HCT116 (cell line): Measurements from ENCODE around the gene ASB6. TPM values are rescaled to one million over a fixed set of nuclear protein-coding genes. Genes with fewer than 3 reads are reported as not detected.
A peak's percentile ranks its signal among the peaks of the same experiment; 100 is the strongest.

ENCODE experiments used
- ATAC-seq: fragments of 200-7000 bp; cut with Tn5 transposase; 2 replicates; pipeline ENCODE4 v1.9.1; 2020; ENCODE audit warnings: mild to moderate bottlenecking, moderate library complexity
- BruUV-seq: library from RNA; stranded (reverse); fragments of 400-500 nt; replicated peaks from 2 replicates; lab custom pipeline; 2021; lab: Mats Ljungman, UMichigan
- CTCF ChIA-PET: fragments of 300-600 bp; sonication (Branson Sonifier 250); formaldehyde crosslinking; loops from one replicate; lab custom pipeline; 2021; ENCODE audit warnings: antibody characterized with exemption; lab: Charles Lee
- POLR2A ChIA-PET: fragments of 300-600, 350-600 bp; sonication (Branson Sonifier 250); formaldehyde crosslinking; loops from one replicate; lab custom pipeline; 2021; ENCODE audit warnings: antibody characterized with exemption; lab: Charles Lee
- RAD21 ChIA-PET, 2 experiments: fragments of 300-600 bp; sonication (Branson Sonifier 250); formaldehyde crosslinking; loops; one replicate each; lab custom pipeline; 2023; ENCODE audit warnings: low total read pairs in 2 of 2; ENCODE audit not compliant: uncharacterized antibody in 2 of 2, unreplicated experiment in 2 of 2, low non-redundant PET in 1 of 2; lab: Charles Lee
- DNase-seq: peaks from one replicate; pipeline ENCODE4 v3.0.0-alpha.2; 2010; ENCODE audit warnings: low read depth, low spot score
- H2AFZ ChIP-seq: fragments of 200-600 bp; shearing (Covaris generic), sonication (generic); 2 replicates; pipeline ENCODE4 v1.6.1; 2017; ENCODE audit warnings: low read depth, mixed run types, mixed read lengths, antibody characterized with exemption, low read length; ENCODE audit not compliant: poor library complexity, severe bottlenecking
- H3K27ac ChIP-seq: 2 replicates; pipeline ENCODE4 v1.5.1; 2012; ENCODE audit warnings: low read depth, low read length
- H3K27me3 ChIP-seq: fragments of 200-600 bp; sonication (generic); 2 replicates; pipeline ENCODE4 v1.6.1; 2016; ENCODE audit warnings: mixed run types, low read length, mixed read lengths; ENCODE audit not compliant: insufficient read depth
- H3K36me3 ChIP-seq, 2 experiments: fragments of 200-500 bp in 1 of 2; fragments of 200-600 bp in 1 of 2; sonication (Bioruptor generic) in 1 of 2; sonication (generic) in 1 of 2; 2 replicates each; pipeline versions ENCODE4 v1.5.1 to v1.6.1; 2014 to 2016; ENCODE audit warnings: low read length in 2 of 2, inconsistent platforms in 1 of 2, mixed read lengths in 1 of 2, mixed run types in 1 of 2; ENCODE audit not compliant: insufficient read depth in 2 of 2, control insufficient read depth in 1 of 2
- H3K4me1 ChIP-seq, 2 experiments: fragments of 200-600 bp in 1 of 2; sonication (generic) in 1 of 2; 2 replicates each; pipeline versions ENCODE4 v1.5.1 to v1.6.1; 2012 to 2017; ENCODE audit warnings: low read length in 2 of 2, inconsistent platforms in 1 of 2, mild to moderate bottlenecking in 1 of 2, mixed read lengths in 1 of 2, mixed run types in 1 of 2, moderate library complexity in 1 of 2; ENCODE audit not compliant: insufficient read depth in 2 of 2, control insufficient read depth in 1 of 2
- H3K4me2 ChIP-seq: fragments of 200-600 bp; sonication (generic); 2 replicates; pipeline ENCODE4 v1.6.1; 2017; ENCODE audit warnings: mixed run types, low read length, mixed read lengths
- H3K4me3 ChIP-seq, 2 experiments: fragments of 200-600 bp in 1 of 2; sonication (generic) in 1 of 2; replicated peaks in 1 of 2; 2 replicates each; pipeline ENCODE4 v1.5.1; 2011 to 2016; ENCODE audit warnings: low read length in 2 of 2, control low read depth in 1 of 2, low read depth in 1 of 2, mild to moderate bottlenecking in 1 of 2, mixed read lengths in 1 of 2, mixed run types in 1 of 2
- H3K79me2 ChIP-seq: fragments of 200-600 bp; sonication (generic); 2 replicates; pipeline ENCODE4 v1.6.1; 2017; ENCODE audit warnings: mild to moderate bottlenecking, mixed run types, low read length, moderate library complexity, mixed read lengths; ENCODE audit not compliant: insufficient read depth
- H3K9ac ChIP-seq: fragments of 200-600 bp; sonication (generic); 2 replicates; pipeline ENCODE4 v1.6.1; 2016; ENCODE audit warnings: low read length, mixed read lengths
- H3K9me2 ChIP-seq: fragments of 200-600 bp; sonication (generic), shearing (Covaris generic); 2 replicates; pipeline ENCODE4 v1.6.1; 2017; ENCODE audit warnings: mixed run types, mild to moderate bottlenecking, moderate library complexity; ENCODE audit not compliant: insufficient read depth
- H3K9me3 ChIP-seq, 2 experiments: fragments of 200-500 bp in 1 of 2; fragments of 200-600 bp in 1 of 2; sonication (Bioruptor generic) in 1 of 2; sonication (generic) in 1 of 2; 2 replicates each; pipeline ENCODE4 v1.6.1; 2014 to 2017; ENCODE audit warnings: low read length in 2 of 2, mixed read lengths in 2 of 2, inconsistent platforms in 1 of 2, low read depth in 1 of 2, mild to moderate bottlenecking in 1 of 2, mixed run types in 1 of 2, moderate library complexity in 1 of 2; ENCODE audit not compliant: control insufficient read depth in 1 of 2, insufficient read depth in 1 of 2
- H4K20me1 ChIP-seq: fragments of 200-600 bp; sonication (generic), shearing (Covaris generic); 2 replicates; pipeline ENCODE4 v1.6.1; 2017; ENCODE audit warnings: mixed run types, mild to moderate bottlenecking, moderate library complexity; ENCODE audit not compliant: insufficient read depth
- ATF3 ChIP-seq: IDR thresholded peaks from 2 replicates; pipeline ENCODE4 v1.6.1; 2012
- CBX3 ChIP-seq: IDR thresholded peaks from 2 replicates; pipeline ENCODE4 v1.6.1; 2012; ENCODE audit warnings: low read depth
- CEBPB ChIP-seq: IDR thresholded peaks from 2 replicates; pipeline ENCODE4 v1.6.1; 2012; ENCODE audit warnings: low read depth
- JUND ChIP-seq: IDR thresholded peaks from 2 replicates; pipeline ENCODE4 v1.6.1; 2012
- MAX ChIP-seq: IDR thresholded peaks from 2 replicates; pipeline ENCODE4 v1.6.1; 2012
- RAD21 ChIP-seq: IDR thresholded peaks from 2 replicates; pipeline ENCODE4 v1.6.1; 2012; ENCODE audit warnings: low read depth, mild to moderate bottlenecking
- REST ChIP-seq: IDR thresholded peaks from 2 replicates; pipeline ENCODE4 v1.6.1; 2012; ENCODE audit warnings: low read depth
- SIN3A ChIP-seq: IDR thresholded peaks from 2 replicates; pipeline ENCODE4 v1.6.1; 2012; ENCODE audit warnings: low read depth
- SRF ChIP-seq: IDR thresholded peaks from 2 replicates; pipeline ENCODE4 v1.6.1; 2012; ENCODE audit warnings: low read depth
- TCF7L2 ChIP-seq: IDR thresholded peaks from 2 replicates; pipeline ENCODE4 v1.7.0; 2011; ENCODE audit warnings: borderline replicate concordance, inconsistent platforms; ENCODE audit not compliant: insufficient read depth, insufficient read length; ENCODE audit errors: extremely low read depth
- YY1 ChIP-seq: IDR thresholded peaks from 2 replicates; pipeline ENCODE4 v1.6.1; 2011; ENCODE audit warnings: low read length, low read depth, moderate library complexity, mild to moderate bottlenecking; ENCODE audit not compliant: insufficient replicate concordance; ENCODE audit errors: extremely low read depth
- ZBTB33 ChIP-seq: IDR thresholded peaks from 2 replicates; pipeline ENCODE4 v1.6.1; 2011; ENCODE audit warnings: mild to moderate bottlenecking, low read length, moderate library complexity; ENCODE audit not compliant: insufficient replicate concordance; ENCODE audit errors: extremely low read depth
- ZFX ChIP-seq: fragments of 450-650 bp; IDR thresholded peaks from 2 replicates; pipeline ENCODE4 v1.6.1; 2017
- intact Hi-C: fragments of 100-400 bp; cut with micrococcal nuclease; formaldehyde crosslinking; loops from 2 replicates; pipeline ENCODE4 v1.10.0; 2022
- total RNA-seq: library from RNA; stranded (reverse); gene quantifications from one replicate; pipeline ENCODE4 v1.2.1, GENCODE V29; 2021; ENCODE audit not compliant: unreplicated experiment

The ASB6 gene
- total RNA-seq, 1 experiment from 2014 or later: 21.6 TPM

- peak overlapping the region; percentile 74 for H3K4me2 ChIP-seq
- no TSS peak for BruUV-seq
- H3K27me3 ChIP-seq: no peaks in the 10 kb centered on the region
- H3K9ac ChIP-seq: peak overlapping the region; percentile 56; the same call in 1 of the 2 replicates
- H3K4me1 ChIP-seq: peaks cover 37 to 62% of the 10 kb centered on the region in 2 experiments
- no peak overlapping the region for H2AFZ ChIP-seq
- CTCF ChIA-PET: interaction anchor here (1.0 to 1.2 kb wide), 3 partner anchors 11 to 37 kb away, joined by 3 to 4 read pairs (median 3); no protein-coding TSS in a partner anchor
- intact Hi-C loops: loop anchor here (1.0 kb wide), 1 partner anchor 11 kb away; no protein-coding TSS in a partner anchor
- ATAC-seq (no peak), DNase-seq (no peak)
- no peak overlapping the region for H3K4me3 ChIP-seq
- no peaks in the 10 kb centered on the region for H3K9me3 ChIP-seq
- RAD21 ChIA-PET: interaction anchor here (0.7 to 1.1 kb wide), 2 partner anchors 10 to 32 kb away, joined by 4 to 6 read pairs; no protein-coding TSS in a partner anchor
- no peaks in the 10 kb centered on the region for H3K9me2 ChIP-seq
- no peaks in the 10 kb centered on the region for H3K36me3 ChIP-seq
- no peak for TF ChIP-seq CEBPB
- TF ChIP-seq SRF: no peak
- no peak for TF ChIP-seq TCF7L2
- no peak for TF ChIP-seq RAD21
- no peak for TF ChIP-seq MAX
- no peak for TF ChIP-seq CBX3
- no peak for TF ChIP-seq ZBTB33
- no peak for TF ChIP-seq JUND
- TF ChIP-seq YY1: no peak
- no peak for TF ChIP-seq ATF3
- no peak for TF ChIP-seq REST
- no peak for TF ChIP-seq SIN3A
- TF ChIP-seq ZFX: no peak
- TF ChIP-seq, all 23 proteins: peak for 0
- Histone ChIP-seq H3K27ac (peak overlapping the region; percentile 72), H4K20me1 (no peaks in the 10 kb centered on the region), H3K79me2 (no peaks in the 10 kb centered on the region)
- POLR2A ChIA-PET: interaction anchor here (0.7 to 3.6 kb wide), 13 partner anchors 8 to 106 kb away, joined by 3 to 46 read pairs (median 4); no protein-coding TSS in a partner anchor
These were observed 55.3 kb downstream of the ASB6 start for GRCh38 chr9:129586685-129587084.
